ENCODE data around the gene RAN.
"Not testable (repeated sequence)": the region's sequence is repeated elsewhere in the genome, so short reads cannot be mapped to it uniquely, and the experiment has no call there.

The RAN gene

GRCh38 chr12:130849561-130850417 lies 22.1 kb upstream of the RAN start:
- no peak for DNase-seq (ENCODE audit: low spot score)

DNA sequence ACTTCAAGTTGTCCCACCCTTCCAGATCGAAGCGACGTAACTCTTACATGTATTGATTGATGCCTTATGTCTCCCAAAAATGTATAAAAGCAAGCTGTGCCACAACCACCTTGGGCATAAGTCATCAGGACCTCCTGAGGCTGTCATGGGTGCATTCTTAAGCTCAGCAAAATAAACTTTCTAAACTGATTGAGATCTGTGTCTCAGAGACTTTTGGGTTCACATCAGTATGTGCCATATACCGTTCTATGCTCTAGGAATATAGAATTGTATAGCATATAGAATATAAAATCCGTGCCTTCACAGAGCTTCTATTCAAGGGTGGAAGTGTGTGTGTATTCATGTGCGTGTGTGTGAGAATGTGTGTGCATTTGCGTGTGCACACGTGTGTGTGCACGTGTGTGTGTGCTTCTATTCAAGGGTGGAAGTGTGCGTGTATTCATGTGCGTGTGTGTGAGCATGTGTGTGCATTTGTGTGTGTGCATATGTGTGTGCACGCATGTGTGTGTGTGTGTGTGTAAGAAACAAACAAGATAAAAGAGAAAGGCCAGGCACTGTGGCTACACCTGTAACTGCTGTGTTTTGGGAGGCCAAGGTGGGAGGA lies 21.3 kb upstream of the RAN start:
- no peak for DNase-seq (ENCODE audit: low spot score)

GRCh38 chr12:130856088-130856487 lies 15.8 kb upstream of the RAN start:
- no peak for DNase-seq (ENCODE audit: low spot score)

DNA sequence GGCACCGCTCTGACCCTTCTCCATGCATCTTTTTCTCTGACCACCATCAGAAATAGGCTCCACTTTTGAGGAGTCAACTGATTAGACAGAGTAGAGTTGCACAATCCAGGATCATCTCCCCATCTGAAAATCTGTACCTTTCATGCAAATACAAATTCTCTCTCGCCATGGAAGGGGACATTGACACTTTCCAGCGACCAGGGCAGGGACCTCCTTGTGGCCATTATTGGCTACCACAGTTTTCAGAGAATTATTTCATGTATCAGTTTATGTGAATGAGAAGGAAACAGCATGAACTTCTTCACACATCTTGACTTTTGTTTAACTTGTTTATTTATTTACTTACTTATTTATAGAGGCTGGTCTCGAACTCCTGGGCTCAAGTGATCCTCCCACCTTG lies 13.8 kb upstream of the RAN start:
- DNase-seq (ENCODE audit: low spot score): no peak

- DNase-seq (ENCODE audit: low spot score): no peak
Measured at GRCh38 chr12:130859161-130859560, 12.7 kb upstream of the RAN start.

GRCh38 chr12:130860311-130860710 lies 11.6 kb upstream of the RAN start:
- no peak for DNase-seq (ENCODE audit: low spot score)

- DNase-seq (ENCODE audit: low spot score): no peak
Measured at GRCh38 chr12:130862161-130862560, 9.7 kb upstream of the RAN start.

GRCh38 chr12:130862771-130863170 lies 9.1 kb upstream of the RAN start:
- DNase-seq (ENCODE audit: low spot score): not testable (repeated sequence)

DNA sequence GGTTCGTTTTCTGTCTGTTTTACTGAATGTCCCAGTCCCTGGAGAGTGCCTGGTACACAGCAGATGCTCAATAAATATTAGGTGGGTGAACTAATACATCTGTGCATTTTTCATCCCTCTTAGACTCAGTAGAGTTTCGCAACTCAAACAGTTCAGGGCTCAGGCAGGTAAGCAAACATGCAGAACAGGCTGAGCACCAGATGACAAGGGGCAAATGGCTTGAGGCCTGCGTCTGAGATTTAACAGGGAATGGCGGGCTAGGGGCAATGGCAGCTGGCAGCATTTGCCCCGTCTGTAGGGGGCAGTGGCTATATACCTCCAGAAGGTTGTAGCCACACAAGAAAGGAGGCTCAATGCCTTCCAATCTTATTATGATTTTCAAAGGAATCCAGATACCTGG lies 8.6 kb upstream of the RAN start:
- no peak for DNase-seq (ENCODE audit: low spot score)

DNA sequence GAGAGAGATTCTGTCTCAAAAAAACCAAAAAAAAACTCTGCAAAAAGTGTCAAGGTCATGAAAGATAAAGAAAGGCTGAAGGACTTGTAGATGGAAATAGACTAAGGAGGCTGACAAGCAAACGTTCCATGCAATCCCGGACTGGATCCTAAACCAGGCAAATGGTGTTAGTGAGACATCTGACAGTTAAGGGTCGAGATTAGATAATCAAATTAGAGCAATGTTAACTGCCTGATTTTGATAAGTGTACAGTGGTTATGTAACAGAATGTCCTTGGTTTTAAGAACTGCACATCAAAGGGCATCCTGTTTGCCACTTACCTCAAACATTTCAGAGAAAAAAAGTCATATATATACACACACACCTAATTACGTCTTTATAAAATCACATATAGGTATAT lies 3.5 kb upstream of the RAN start:
- no peak for DNase-seq (ENCODE audit: low spot score)

DNA sequence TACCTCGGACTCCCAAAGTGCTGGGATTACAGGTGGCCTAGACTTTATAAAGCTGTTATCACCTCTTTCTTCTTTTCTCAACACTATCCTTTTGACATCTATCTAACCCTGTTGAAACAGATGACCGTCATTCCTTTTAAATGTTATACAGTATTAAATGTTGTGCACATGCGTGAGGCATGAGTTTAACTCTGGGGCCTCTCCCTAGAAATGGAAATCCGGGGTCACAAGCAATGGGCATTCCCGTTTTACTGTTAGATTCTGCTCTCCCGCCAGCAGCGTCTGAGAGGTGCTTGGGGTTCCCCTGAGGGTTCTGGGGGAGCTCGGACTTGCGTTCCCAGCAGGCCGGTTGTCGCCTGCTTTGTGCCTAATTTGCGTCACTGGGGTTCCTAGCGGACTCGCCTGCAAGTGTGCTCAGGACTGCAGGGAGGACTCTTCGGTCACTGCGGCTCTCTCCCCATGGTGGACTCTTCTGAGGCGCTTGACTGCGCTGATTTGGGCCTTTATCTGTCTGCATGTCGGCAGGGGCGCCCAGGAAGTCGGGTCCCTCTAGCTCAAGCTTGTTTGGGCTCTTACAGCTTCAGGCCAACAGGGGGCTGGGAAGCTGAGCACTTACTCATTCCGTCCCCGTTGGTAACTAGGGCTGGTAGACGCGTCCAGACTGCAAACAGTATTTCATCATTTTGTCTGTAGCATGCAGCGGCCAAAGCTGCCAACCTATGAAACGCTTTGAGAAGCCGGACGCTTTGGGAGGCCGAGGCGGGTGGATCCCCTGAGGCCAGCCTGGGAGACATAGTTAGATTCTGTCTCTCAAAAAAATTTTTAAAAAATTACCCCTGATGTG lies 1.2 kb upstream of the RAN start:
- peak; percentile 66 for DNase-seq (ENCODE audit: low spot score)

- DNase-seq (ENCODE audit: low spot score): peak; percentile 43
Measured at GRCh38 chr12:130872179-130873096, 572 bp downstream of the RAN start.

DNA sequence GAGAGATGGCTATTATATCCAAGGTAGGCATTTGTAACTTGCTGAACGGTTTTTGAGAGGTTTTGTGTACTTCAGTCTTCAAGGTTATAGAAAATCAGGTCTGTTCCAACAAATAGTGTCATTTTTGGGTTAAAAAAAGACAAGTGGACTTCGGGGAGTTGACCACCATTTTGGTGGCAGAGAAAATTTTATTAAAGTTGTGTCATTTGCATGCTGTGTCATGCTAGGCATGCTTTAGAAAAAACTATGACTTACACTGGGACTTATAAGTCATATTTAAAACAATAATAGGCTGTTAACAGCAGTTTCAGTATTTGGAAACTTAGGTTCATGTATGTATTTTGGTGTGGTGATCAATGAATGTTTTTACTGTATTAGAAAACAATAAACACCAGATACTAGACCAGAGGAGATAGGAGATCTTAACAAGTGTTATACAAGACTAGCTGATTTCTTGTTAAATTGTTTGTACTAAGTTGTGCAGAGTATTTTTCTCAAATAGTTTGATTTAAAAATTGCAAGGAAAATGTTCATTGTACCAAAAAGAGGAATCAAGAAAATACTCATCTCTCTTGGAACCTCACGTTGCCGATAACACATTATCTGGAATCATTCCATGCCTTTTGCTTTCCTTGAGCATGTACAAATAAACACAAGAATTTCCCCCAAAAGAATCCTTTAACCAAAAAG lies 1.4 kb downstream of the RAN start:
- DNase-seq (ENCODE audit: low spot score): no peak

DNA sequence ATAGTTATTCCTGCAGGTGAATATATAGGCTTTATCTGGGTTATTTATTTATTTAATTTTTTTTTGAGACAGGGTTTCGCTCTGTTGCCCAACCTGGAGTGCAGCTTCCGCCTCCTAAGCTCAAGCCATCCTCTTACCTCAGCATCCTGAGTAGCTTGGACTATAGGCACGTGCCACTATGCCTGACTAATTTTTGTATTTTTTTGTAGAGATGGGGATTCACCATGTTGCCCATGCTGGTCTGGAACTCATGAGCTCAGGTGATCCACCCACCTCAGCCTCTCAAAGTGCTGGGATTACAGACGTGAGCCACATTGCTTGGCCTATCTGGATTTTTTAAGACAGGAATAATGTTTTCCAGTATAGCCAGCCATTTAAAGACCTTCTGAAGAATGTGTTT lies 2.0 kb downstream of the RAN start:
- DNase-seq (ENCODE audit: low spot score): no peak

DNA sequence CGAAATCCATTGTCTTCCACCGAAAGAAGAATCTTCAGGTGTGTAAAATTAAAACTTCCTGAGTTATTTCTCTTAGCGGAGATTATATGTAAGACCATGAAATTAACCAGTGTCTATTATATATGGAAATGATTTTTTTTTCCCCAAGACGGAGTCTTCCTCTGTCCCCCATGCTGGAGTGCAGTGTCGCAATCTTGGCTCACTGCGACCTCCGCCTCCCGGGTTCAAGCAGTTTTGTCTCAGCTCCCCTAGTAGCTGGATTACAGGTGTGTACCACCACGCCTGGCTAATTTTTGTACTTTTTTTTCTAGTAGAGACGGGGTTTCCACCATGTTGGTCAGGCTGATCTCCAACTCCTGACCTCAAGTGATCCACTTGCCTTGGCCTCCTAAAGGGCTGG lies 2.8 kb downstream of the RAN start:
- no peak for DNase-seq (ENCODE audit: low spot score)

- no peak for DNase-seq (ENCODE audit: low spot score)
Measured at GRCh38 chr12:130875193-130875592, 3.3 kb downstream of the RAN start.

GRCh38 chr12:130875708-130876107 lies 3.8 kb downstream of the RAN start:
- DNase-seq (ENCODE audit: low spot score): not testable (repeated sequence)

DNA sequence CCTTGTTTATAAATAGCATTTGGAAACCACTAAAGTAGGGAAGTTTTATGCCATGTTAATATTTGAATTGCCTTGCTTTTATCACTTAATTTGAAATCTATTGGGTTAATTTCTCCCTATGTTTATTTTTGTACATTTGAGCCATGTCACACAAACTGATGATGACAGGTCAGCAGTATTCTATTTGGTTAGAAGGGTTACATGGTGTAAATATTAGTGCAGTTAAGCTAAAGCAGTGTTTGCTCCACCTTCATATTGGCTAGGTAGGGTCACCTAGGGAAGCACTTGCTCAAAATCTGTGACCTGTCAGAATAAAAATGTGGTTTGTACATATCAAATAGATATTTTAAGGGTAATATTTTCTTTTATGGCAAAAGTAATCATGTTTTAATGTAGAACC lies 4.4 kb downstream of the RAN start:
- no peak for DNase-seq (ENCODE audit: low spot score)

- no peak for DNase-seq (ENCODE audit: low spot score)
Measured at GRCh38 chr12:130876758-130877157, 4.9 kb downstream of the RAN start.

DNA sequence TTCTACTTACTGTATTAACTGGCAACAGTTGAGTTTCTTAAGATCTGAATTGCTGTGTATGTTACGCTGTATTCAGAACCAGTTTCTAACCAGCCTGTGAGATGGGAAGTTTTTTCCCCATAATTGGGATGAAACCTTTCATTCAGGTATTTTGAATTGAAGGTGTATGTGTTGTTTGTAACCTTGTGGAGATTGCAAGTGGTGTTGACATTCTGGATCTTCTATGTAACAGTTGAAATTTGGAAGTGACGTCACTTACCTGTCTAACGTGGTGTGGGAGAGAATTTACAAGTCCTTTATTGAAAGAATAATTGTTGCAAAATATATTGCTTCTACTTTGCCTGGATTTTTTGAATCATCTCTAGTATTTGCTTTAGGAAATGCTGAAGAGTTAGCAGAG lies 5.5 kb downstream of the RAN start:
- DNase-seq (ENCODE audit: low spot score): no peak

Data from putamen (tissue), 1 donor.